T-helper 17 cell (primary cell): ENCODE results near the gene DTWD2. TPM values are rescaled to one million over a fixed set of nuclear protein-coding genes. Genes with fewer than 3 reads are reported as not detected.

Source experiments
- ATAC-seq: fragments of 150-1000 bp; cut with Tn5 transposase; 2 replicates; pipeline ENCODE4 v1.10.0; 2021; ENCODE audit warnings: mild to moderate bottlenecking, moderate library complexity
- DNase-seq, 3 donors: peaks; one replicate each; pipeline versions ENCODE4 v3.0.0 to v3.0.0-alpha.2; 2020 to 2021
- H3K9me3 ChIP-seq: one replicate; pipeline ENCODE4 v1.7.0; 2013; ENCODE audit warnings: low read length, mild to moderate bottlenecking; ENCODE audit not compliant: control insufficient read depth, poor library complexity, severe bottlenecking
- H3K27ac Mint-ChIP-seq: one replicate; pipeline ENCODE4 v1.8.0; 2022; ENCODE audit warnings: mild to moderate bottlenecking, moderate library complexity, mixed read lengths
- H3K27me3 Mint-ChIP-seq: one replicate; pipeline ENCODE4 v1.8.0; 2022; ENCODE audit warnings: mixed read lengths
- H3K36me3 Mint-ChIP-seq: one replicate; pipeline ENCODE4 v1.8.0; 2022; ENCODE audit warnings: low read depth, mixed read lengths
- H3K4me1 Mint-ChIP-seq: one replicate; pipeline ENCODE4 v1.8.0; 2022; ENCODE audit warnings: mild to moderate bottlenecking, mixed read lengths
- H3K4me3 Mint-ChIP-seq: one replicate; pipeline ENCODE4 v1.8.0; 2022; ENCODE audit warnings: mild to moderate bottlenecking, moderate library complexity, mixed read lengths
- total RNA-seq, 4 donors: library from RNA in 2 of 4; stranded (reverse) in 2 of 4; gene quantifications; one replicate each; pipeline ENCODE4 v1.2.3 and lab custom pipeline; 2022 to 2026

The DTWD2 gene
- total RNA-seq, 2 donors from 2014 or later, result 1.9 to 2.2 TPM

- Mint-ChIP-seq H3K36me3 (no peaks in the 10 kb centered on the region), H3K4me1 (no peaks in the 10 kb centered on the region), H3K27ac (no peak overlapping the region), H3K4me3 (no peak overlapping the region), H3K27me3 (no peaks in the 10 kb centered on the region)
- ATAC-seq, result no peak
- H3K9me3 ChIP-seq, result no peaks in the 10 kb centered on the region
- DNase-seq, result no peak
These were observed 192.3 kb downstream of the DTWD2 start for GRCh38 chr5:118796081-118796480.

GRCh38 chr5:118794281-118794680, 194.1 kb downstream of the DTWD2 start:
- H3K4me3 Mint-ChIP-seq, result no peak overlapping the region
- ATAC-seq, result no peak

DNA sequence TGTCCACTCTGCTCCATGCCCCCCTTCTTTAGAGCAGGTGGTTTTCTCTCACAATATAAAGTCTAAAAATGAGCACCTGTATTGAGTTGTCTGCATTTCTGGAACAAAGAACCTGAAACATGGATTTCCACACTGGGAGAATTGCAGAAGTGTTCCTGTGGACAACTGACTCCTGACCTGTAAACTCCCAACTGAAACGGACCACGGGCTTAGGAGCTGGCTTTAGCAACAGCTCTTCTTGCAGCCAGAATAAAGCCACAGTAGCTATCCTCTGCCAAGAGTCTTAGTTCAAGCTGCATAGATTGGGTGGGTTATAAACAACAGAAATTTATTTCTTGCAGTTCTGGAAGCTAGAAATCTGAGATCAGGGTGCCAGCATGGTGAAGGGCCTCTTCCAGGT, 194.7 kb downstream of the DTWD2 start:
- Mint-ChIP-seq H3K27me3 (no peaks in the 10 kb centered on the region), H3K27ac (no peak overlapping the region), H3K4me1 (no peaks in the 10 kb centered on the region), H3K36me3 (no peaks in the 10 kb centered on the region), H3K4me3 (no peak overlapping the region)
- DNase-seq (no peak), ATAC-seq (no peak)
- no peaks in the 10 kb centered on the region for H3K9me3 ChIP-seq

More at GRCh38 chr5:118794281-118794680, 194.1 kb downstream of the DTWD2 start:
- Mint-ChIP-seq H3K36me3 (no peaks in the 10 kb centered on the region), H3K27me3 (no peaks in the 10 kb centered on the region), H3K4me1 (no peaks in the 10 kb centered on the region), H3K27ac (no peak overlapping the region)
- no peaks in the 10 kb centered on the region for H3K9me3 ChIP-seq
- no peak for DNase-seq

DNA sequence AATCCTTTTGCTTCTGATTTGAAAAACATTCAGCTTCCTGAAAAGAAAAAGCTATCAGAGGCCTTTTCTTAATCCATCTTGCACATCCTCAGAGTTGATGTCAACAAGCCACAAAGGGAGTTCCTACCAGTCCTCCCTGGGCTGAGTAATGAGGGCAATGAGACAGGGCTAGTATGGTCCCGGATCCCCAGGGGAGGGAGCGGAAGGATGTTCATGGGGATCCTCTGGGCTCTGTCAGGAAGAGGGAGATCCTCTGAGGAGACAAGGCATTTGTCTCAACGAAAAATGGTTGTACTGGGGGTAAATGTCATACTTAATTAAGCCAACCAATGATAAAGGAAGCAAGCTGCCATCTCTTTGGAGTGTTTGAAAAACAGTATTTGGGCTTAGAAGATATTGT, 195.3 kb downstream of the DTWD2 start:
- no peak for DNase-seq
- H3K36me3 Mint-ChIP-seq, result no peaks in the 10 kb centered on the region
- no peaks in the 10 kb centered on the region for H3K9me3 ChIP-seq
- ATAC-seq, result no peak
- H3K27ac Mint-ChIP-seq, result no peak overlapping the region
- H3K27me3 Mint-ChIP-seq, result peaks cover 4% of the 10 kb centered on the region
- no peak overlapping the region for H3K4me3 Mint-ChIP-seq
- H3K4me1 Mint-ChIP-seq, result no peaks in the 10 kb centered on the region

- peaks cover 9% of the 10 kb centered on the region for H3K27me3 Mint-ChIP-seq
- H3K9me3 ChIP-seq, result no peaks in the 10 kb centered on the region
- no peak for DNase-seq
- no peaks in the 10 kb centered on the region for H3K4me1 Mint-ChIP-seq
- H3K4me3 Mint-ChIP-seq, result no peak overlapping the region
- peak; percentile 54 for ATAC-seq
- no peak overlapping the region for H3K27ac Mint-ChIP-seq
- H3K36me3 Mint-ChIP-seq, result no peaks in the 10 kb centered on the region
These were observed 196.2 kb downstream of the DTWD2 start for GRCh38 chr5:118791926-118792734.

DNA sequence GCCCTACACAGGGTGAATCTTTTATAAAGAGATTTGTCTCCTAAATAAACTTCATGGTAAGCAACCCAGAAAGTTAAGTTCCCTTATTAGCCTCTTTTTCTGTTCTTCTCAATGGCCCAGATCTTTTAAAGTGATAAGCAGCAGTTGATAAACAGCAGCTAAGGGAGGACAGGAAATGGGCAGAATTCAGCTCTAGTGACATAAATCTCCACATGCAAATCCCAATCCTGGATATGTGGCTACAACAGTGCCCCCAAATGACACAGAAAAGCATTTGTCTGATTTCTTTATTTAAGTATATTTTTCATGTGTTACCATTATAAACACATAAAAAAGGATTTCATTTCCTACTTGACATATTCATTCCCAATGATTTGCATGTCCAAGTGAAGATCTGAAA, 199.0 kb downstream of the DTWD2 start:
- DNase-seq (no peak), ATAC-seq (no peak)
- Mint-ChIP-seq H3K4me3 (no peak overlapping the region), H3K4me1 (no peaks in the 10 kb centered on the region), H3K27ac (no peak overlapping the region), H3K36me3 (no peaks in the 10 kb centered on the region), H3K27me3 (peaks cover 11% of the 10 kb centered on the region)
- no peaks in the 10 kb centered on the region for H3K9me3 ChIP-seq

- Mint-ChIP-seq H3K36me3 (no peaks in the 10 kb centered on the region), H3K27me3 (peaks cover 11% of the 10 kb centered on the region), H3K4me1 (no peaks in the 10 kb centered on the region), H3K4me3 (no peak overlapping the region), H3K27ac (no peak overlapping the region)
- no peaks in the 10 kb centered on the region for H3K9me3 ChIP-seq
- DNase-seq (no peak), ATAC-seq (no peak)
These were observed 200.0 kb downstream of the DTWD2 start for GRCh38 chr5:118788351-118788750.

Other genes starting within 250 kb of the DTWD2 start
- gene DMXL1, start 82.5 kb upstream of the DTWD2 start, total RNA-seq, result 10 to 100 TPM; 28.9 to 38.3 TPM